ENCODE measurements around the gene STN1.

STN1 gene

DNA sequence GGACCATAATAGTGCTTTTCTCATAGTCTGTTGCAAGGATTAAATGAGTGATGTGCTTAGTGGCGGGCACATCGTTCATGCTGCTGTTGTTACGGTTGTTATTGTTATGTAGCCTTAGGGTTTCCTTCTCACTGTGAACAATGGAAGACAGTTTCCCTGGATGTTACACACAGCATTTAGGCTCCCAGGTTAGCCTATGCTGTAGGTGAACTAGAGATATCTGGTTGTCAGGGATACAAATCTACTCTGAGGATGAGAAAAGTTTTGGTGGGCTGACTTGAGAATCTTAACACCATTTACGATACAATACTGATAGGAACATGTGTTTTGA is 77.3 kb downstream of the STN1 start:
- no peak for DNase-seq

DNA sequence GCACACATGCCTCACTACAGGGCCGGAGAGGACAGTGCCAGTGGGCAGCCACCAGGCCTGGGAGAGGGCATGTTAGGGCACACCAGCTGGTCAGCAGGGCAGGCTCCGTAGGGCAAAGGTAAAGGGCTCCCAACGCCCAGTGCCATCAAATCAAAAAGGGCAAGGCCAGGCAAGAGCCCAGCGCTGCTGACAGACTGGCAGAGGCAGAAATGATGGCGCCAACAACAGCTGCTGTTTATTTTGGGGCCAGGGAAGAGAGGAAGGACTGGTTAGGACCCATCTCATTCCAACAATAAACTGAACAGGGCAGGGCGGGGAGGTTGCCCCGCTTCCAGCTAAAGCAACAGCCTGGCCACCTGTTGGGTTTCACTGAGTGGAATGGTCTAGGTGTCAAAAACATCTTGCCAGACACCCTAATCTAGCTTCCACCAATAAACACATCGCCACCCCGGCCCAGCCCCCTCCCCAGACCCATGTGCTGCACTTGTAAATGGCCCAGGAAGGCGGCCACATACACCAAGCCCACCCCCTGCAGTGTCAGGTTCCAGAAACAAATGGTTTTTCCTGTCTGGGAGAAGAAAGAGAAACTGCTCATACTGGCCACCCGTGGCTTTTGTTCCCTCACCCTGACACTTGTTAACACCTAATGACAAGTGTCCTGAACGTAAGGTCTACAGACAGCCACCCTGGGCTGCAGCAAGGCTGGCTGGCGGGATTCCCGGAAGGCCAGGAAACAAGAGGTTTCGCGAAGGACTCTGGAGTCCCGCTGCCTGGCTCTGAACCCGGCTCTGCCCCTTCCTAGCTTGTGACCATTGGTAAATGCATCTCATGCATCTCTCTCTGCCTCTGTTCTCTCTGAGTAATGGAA is 77.9 kb downstream of the STN1 start:
- no peak for DNase-seq

DNA sequence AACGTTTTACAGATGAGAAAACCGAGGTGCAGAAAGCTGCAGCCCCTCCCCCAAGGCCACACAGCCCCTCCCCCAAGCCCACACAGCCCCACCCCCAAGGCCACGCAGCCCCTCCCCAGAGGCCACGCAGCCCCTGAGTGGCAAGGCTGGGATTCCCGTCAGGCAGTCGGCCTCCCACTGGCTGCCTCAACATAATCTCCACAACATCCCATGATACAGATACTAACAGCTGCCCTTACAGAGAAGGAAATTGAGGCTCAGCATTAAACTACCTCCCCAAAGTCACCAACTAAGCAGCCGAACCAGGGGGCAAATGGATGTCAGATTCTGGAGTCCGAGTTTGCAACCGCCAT is 78.5 kb downstream of the STN1 start:
- DNase-seq: no peak

DNA sequence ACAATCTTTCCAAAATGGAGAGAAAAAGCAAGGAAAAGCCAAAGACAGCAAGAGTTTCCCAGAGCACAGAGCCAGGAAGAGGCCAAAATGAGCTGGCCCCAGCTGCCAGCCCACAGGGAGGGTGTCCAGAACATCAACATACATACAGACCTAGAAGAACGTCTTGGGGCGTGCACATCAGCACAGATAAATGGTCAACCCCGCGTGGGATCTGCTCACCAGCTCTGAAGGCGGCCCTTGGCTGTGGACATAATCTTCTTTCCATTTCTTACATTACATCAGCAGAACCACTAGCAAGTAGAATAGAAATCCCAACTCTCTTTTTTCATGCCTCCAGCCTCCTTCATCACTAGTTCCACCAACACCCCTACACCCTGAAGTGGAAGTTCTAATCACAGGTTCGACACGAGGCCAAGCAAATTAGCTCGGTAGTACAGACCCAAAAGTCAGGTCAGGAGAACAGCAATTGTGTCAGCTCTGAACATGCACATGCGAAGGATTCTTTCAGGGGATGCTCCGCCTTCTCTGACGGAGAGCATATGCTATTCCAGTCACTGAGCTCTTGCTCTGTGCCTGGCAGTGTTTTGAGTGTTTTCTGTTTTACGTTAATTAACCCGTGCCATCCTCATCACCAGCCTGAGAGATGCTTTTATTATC is 79.0 kb downstream of the STN1 start:
- DNase-seq: no peak

DNA sequence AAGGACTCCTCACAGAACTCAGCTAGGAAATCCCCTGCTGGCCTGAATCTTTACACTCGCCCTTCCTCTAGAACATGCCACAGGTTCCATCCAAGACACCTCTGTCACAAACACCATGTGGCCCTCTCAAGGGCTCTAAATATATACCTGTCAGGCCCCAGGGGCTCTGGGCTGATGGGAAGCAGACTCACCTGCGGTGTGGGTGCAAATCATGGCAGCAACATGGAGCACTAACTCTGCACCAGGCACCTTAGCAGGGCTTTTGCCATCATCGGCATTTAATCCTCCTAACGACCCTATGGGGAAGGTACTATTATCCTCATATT is 80.0 kb downstream of the STN1 start:
- DNase-seq: no peak

DNA sequence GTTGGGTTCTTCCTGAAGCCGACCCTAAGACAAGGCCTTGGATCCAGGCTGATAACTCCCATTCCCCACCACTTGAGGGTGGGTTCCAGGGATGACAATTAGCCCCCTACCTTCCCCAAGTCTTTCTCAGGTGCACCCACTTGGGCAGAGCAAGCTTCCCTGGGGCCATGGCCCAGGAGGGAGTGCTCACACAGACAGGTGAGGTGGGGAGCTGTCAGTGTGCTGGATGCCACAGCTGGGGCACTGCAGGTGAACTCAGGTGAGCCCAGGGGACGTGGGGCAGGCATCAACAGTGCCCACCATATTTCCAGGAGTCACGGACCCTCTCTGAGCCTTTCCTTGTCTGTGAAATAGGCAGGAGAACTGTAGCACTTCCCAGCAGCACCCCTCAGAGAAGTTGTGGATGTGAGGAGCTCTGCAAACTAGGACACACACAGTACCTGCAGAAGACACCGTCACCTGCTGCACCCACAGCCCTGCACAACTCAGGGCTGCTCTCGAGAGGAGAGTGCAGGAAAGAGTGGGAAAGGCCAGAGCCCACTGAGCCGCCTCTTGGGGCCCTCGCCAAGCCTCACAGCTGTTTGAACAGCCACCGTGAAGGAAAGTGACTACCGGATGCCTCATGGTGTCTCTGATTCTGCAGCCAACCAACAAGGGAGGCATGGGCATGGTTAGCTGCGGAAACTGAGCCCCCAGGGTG is 80.5 kb downstream of the STN1 start:
- DNase-seq: no peak

DNA sequence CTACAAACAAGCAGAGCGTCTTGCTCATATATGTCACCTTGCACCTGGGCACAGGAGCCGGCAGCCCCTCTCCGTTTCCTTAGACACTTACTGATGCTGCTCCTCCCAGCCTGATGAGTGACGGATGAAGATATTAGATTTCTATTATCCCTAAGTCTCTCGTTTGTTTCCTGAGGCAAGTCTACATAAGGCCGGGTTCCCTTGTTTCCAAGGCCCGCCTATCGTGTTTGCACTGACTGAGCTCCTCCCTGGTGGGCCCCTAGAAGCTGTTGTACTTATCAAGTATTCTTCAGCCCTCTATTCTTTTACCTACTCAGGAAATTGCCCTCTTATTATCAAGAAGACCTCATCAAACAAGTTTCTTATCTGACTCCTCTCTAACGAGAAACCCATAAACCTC is 81.1 kb downstream of the STN1 start:
- DNase-seq: no peak

DNA sequence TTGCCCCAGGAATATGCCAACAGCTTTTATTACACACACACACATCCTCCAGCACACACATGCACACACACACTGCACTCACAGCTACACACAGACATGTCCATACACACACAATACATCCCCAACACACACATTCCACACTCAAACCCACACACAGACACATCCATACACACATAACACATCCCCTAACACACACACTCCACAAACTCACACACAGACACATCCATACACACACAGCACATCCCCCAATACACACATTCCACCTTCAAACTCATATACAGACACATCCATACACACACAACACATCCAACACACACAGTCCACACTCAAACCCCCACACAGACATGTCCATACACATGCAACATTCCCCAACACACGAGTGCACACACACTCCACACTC is 81.7 kb downstream of the STN1 start:
- DNase-seq: no peak

DNA sequence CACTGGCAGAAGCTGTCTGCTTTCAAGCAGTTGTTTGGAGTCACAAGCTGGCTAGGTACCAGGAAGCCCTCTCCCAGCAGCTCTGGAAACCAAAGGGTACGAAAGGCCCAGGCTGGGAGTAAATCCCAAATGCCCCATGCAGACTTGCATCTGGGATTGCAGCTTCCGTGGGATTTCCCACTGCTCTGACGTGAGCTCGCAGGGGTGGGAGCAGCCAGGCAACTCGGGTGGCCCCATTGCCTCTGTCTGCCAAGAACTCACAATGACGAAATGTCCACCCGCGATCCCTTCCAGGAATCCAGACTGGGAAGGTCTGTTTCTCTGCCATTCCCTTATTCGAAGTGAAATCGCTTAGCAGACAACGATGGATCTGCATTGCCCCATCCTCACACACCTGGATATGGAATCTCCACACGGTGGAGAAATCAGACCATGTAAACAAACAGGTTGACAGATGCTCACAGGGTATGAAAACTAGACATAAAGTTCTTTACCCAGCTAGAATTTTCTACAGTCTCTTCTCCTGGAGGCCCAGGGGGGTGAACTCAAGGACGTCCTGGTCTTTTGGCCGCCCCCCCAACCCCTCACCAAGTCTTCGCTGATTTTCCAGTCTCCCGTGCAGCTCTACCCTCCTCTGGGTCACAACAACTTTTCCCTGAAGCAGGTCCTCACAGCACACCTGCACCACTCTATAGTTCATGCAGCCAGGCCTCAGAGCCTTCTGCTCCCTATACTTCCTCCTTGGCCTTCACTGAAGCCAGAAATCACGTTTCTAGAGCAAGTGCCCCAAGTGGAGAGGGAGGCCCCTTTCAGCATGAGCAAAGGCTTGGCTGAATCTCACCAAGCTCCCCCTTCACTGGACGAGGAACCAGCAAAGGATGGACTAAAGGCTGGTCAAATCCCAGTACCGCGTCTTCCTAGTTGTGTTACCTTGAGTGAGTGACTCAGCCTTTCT is 82.6 kb downstream of the STN1 start:
- DNase-seq: no peak

DNA sequence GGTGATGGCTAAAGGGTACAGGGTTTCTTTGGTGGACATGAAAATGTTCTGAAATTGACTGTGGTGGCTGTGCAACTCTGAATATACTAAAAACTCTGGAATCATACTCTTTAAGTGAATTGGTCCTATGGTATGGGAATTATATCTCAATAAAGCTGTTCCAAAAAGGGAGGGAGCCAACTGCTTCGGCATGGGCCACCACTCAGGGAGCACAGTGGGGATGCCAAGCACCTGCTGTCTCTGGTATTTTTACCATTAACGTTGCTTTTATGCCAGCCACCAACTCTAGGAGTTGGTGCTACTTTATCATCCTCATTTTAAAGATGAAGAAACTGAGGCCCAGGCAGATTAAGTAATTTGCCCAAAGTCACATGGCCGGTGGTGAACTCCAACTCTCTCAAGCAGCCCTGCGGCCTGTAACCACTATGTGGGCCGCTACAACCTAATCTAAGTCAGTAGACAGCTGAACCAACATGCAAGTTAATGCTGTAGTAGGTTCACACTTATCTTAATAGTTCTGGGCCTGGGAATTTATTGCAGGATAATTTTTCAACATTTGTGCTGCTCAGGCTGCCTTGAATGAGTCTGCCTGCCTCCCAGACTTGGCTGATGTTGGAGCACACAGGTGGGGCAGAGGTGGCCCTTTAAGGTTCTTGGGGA is 83.4 kb downstream of the STN1 start:
- no peak for DNase-seq

DNA sequence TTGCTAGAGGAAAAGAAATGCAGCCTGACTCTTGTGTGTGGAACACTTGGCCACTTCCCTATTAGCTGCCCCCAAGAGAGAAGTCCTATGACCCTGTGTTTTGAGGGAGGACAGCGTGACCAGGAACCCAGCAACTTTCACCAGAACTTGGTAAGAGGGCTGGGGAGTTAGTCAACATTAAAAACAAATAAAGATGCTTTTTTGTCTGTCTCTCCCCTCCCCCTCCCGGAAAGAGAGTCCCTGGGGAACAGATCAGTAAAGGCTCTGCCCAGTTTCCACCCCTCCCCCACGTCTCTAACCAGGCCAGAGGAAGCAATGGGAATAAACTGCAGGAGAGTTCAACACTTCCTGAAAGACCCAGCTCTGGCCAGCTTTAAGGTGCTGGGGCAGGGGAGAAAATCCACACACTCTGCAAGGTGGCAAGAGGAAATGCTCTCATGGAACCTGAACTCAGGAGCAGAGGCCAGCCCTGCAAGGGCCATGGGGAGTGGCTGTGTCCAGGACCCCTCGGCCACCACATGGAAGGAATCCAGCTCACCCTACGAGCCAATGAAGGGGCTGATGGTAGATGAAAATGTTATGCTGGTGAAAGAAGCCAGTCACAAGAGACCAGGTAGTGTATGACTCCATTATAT is 84.1 kb downstream of the STN1 start:
- no peak for DNase-seq

DNA sequence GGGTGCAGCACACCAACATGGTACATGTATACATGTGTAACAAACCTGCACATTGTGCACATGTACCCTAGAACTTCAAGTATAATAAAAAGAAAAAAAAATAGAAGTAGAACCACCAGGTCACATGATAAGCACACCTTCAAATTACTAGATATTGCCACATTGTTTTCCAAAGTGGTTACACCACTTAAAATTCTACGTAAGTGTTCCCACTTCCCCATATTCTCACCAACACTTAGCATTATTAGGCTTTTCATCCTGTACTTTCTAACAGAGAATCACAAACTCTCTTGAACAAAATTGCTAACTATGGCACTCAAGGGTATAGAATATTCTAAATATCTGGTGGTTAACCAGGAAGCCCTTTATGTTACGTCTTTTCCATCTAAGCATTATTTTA is 85.2 kb downstream of the STN1 start:
- no peak for DNase-seq
